HepG2 (cell line): ENCODE data around the gene PMEL. TPM values are rescaled to one million over a fixed set of nuclear protein-coding genes. Genes with fewer than 3 reads are reported as not detected.

Experiments used
- AFF4 ChIP-seq: sonication (generic); formaldehyde crosslinking; IDR thresholded peaks from 2 replicates; pipeline ENCODE4 v1.4.0; 2020; ENCODE audit warnings: missing genetic modification reagents
- ATF7-NPFF ChIP-seq: sonication (generic); formaldehyde crosslinking; IDR thresholded peaks from 2 replicates; pipeline ENCODE4 v1.8.1; 2023; ENCODE audit warnings: mild to moderate bottlenecking, low read depth, missing genetic modification reagents, moderate library complexity
- CENPBD1 ChIP-seq: sonication (generic); formaldehyde crosslinking; IDR thresholded peaks from 2 replicates; pipeline ENCODE4 v1.8.0; 2022; ENCODE audit warnings: missing genetic modification reagents, low read depth, mild to moderate bottlenecking, borderline replicate concordance
- CREM ChIP-seq, 2 experiments: sonication (generic) in 1 of 2; formaldehyde crosslinking in 1 of 2; IDR thresholded peaks; 2 replicates each; pipeline versions ENCODE4 v1.4.0 to v1.6.1; 2016 to 2020; ENCODE audit warnings: antibody characterized with exemption in 1 of 2, mild to moderate bottlenecking in 1 of 2, missing genetic modification reagents in 1 of 2
- KDM5B ChIP-seq: sonication (generic); formaldehyde crosslinking; IDR thresholded peaks from 2 replicates; pipeline ENCODE4 v1.4.0; 2020; ENCODE audit warnings: missing genetic modification reagents, mild to moderate bottlenecking, borderline replicate concordance
- KLF6 ChIP-seq: IDR thresholded peaks from 2 replicates; pipeline ENCODE4 v1.8.0; 2016; ENCODE audit warnings: missing biosample characterization, missing genetic modification reagents
- MYNN ChIP-seq: sonication (generic); formaldehyde crosslinking; IDR thresholded peaks from 2 replicates; pipeline ENCODE4 v1.4.0; 2020; ENCODE audit warnings: mild to moderate bottlenecking, low read depth, missing genetic modification reagents
- NCOR1 ChIP-seq: fragments of 200-600 bp; sonication (generic); IDR thresholded peaks from 2 replicates; pipeline ENCODE4 v1.7.0; 2017; ENCODE audit warnings: antibody characterized with exemption, low read length, borderline replicate concordance
- NFYC ChIP-seq: IDR thresholded peaks from 2 replicates; pipeline ENCODE4 v1.6.1; 2016; ENCODE audit warnings: missing genetic modification reagents, missing compliant biosample characterization
- NONO ChIP-seq, 2 experiments: fragments of 450-650 bp in 1 of 2; sonication (generic) in 1 of 2; formaldehyde crosslinking in 1 of 2; IDR thresholded peaks in 1 of 2; conservative IDR thresholded peaks in 1 of 2; 2 replicates each; pipeline versions ENCODE4 v1.6.1 to v1.8.0; 2017 to 2022; ENCODE audit warnings: mild to moderate bottlenecking in 1 of 2, missing genetic modification reagents in 1 of 2, moderate library complexity in 1 of 2
- NR1H2 ChIP-seq: sonication (generic); formaldehyde crosslinking; IDR thresholded peaks from 2 replicates; pipeline ENCODE4 v1.8.1; 2022; ENCODE audit warnings: low read depth, missing genetic modification reagents, borderline replicate concordance
- SMAD1 ChIP-seq: sonication (generic); formaldehyde crosslinking; IDR thresholded peaks from 2 replicates; pipeline ENCODE4 v1.4.0; 2020; ENCODE audit warnings: missing genetic modification reagents, low read depth, mild to moderate bottlenecking, borderline replicate concordance
- TEAD3 ChIP-seq: optimal IDR thresholded peaks from 2 replicates; pipeline ENCODE3; 2016; ENCODE audit warnings: borderline replicate concordance
- YEATS4 ChIP-seq: sonication (generic); formaldehyde crosslinking; IDR thresholded peaks from 2 replicates; pipeline ENCODE4 v1.4.0; 2020; ENCODE audit warnings: missing genetic modification reagents, borderline replicate concordance
- ZBTB21 ChIP-seq: sonication (generic); formaldehyde crosslinking; IDR thresholded peaks from 2 replicates; pipeline ENCODE4 v1.4.0; 2020; ENCODE audit warnings: missing genetic modification reagents
- ZBTB39 ChIP-seq: sonication (generic); formaldehyde crosslinking; IDR thresholded peaks from 2 replicates; pipeline ENCODE4 v1.5.0; 2020; ENCODE audit warnings: missing genetic modification reagents
- ZBTB7A ChIP-seq: sonication (generic); formaldehyde crosslinking; IDR thresholded peaks from 2 replicates; pipeline ENCODE4 v1.8.0; 2022; ENCODE audit warnings: mild to moderate bottlenecking, missing genetic modification reagents
- ZC3H13 ChIP-seq: sonication (generic); formaldehyde crosslinking; IDR thresholded peaks from 2 replicates; pipeline ENCODE4 v1.8.1; 2023; ENCODE audit warnings: mild to moderate bottlenecking, missing genetic modification reagents, moderate library complexity
- ZEB1 ChIP-seq: IDR thresholded peaks from 2 replicates; pipeline ENCODE4 v1.6.1; 2012; ENCODE audit warnings: mild to moderate bottlenecking, low read depth, inconsistent platforms; ENCODE audit not compliant: insufficient replicate concordance
- ZFP82 ChIP-seq: sonication (generic); formaldehyde crosslinking; IDR thresholded peaks from 2 replicates; pipeline ENCODE4 v1.5.1; 2020; ENCODE audit warnings: mild to moderate bottlenecking, missing genetic modification reagents, borderline replicate concordance
- ZNF20 ChIP-seq: sonication (generic); formaldehyde crosslinking; IDR thresholded peaks from 2 replicates; pipeline ENCODE4 v1.4.0; 2020; ENCODE audit warnings: mild to moderate bottlenecking, moderate library complexity, missing genetic modification reagents
- ZNF510 ChIP-seq: sonication (generic); formaldehyde crosslinking; IDR thresholded peaks from 2 replicates; pipeline ENCODE4 v1.4.0; 2020; ENCODE audit warnings: low read depth, mild to moderate bottlenecking, missing genetic modification reagents
- ZNF660 ChIP-seq: sonication (generic); formaldehyde crosslinking; IDR thresholded peaks from 2 replicates; pipeline ENCODE4 v1.5.1; 2020; ENCODE audit warnings: mild to moderate bottlenecking, low read depth, missing genetic modification reagents, borderline replicate concordance
- ZNF747 ChIP-seq: sonication (generic); formaldehyde crosslinking; IDR thresholded peaks from 2 replicates; pipeline ENCODE4 v1.8.1; 2023; ENCODE audit warnings: missing genetic modification reagents, mild to moderate bottlenecking, borderline replicate concordance
- ZNF777 ChIP-seq: sonication (generic); formaldehyde crosslinking; IDR thresholded peaks from 2 replicates; pipeline ENCODE4 v1.4.0; 2020; ENCODE audit warnings: missing genetic modification reagents
- polyA plus RNA-seq, 8 experiments: library from polyadenylated mRNA; depleted of rRNA in 3 of 8; stranded (reverse) in 7 of 8; unstranded in 1 of 8; fragments of >200 nt; fragmentation: Illumina TruSeq in 4 of 8; extraction: Trizol in 4 of 8; gene quantifications; 2 replicates each; pipeline versions ENCODE4 v1.2.1 to v1.2.3, GENCODE V29; 2011 to 2016; ENCODE audit warnings: low read depth in 4 of 8, missing spikeins in 1 of 8, mixed read lengths in 1 of 8; ENCODE audit not compliant: insufficient read depth in 1 of 8
- total RNA-seq, 5 experiments: library from RNA; depleted of rRNA; stranded (reverse); fragments of >200 nt; fragmentation: Illumina TruSeq; extraction: Trizol; gene quantifications; 2 replicates each; pipeline ENCODE4 v1.2.3, GENCODE V29; 2016; ENCODE audit warnings: low read depth in 1 of 5

PMEL gene
- total and polyA plus RNA-seq, 2 of the 13 experiments (the other 11 are each of a cell fraction or from before 2014, with no cell fraction given) = 0.49 to 3.3 TPM

GRCh38 chr12:55974308-55974730 lies 8.5 kb upstream of the PMEL start (continued):
- no peak for TF ChIP-seq ZBTB39 (CRISPR knock-in tag)
- no peak for TF ChIP-seq KDM5B
- no peak for TF ChIP-seq ZNF660 (CRISPR knock-in tag)
- TF ChIP-seq AFF4 (CRISPR knock-in tag) = no peak
- no peak for TF ChIP-seq ZNF510 (CRISPR knock-in tag)
- TF ChIP-seq ZBTB21 = no peak
- TF ChIP-seq YEATS4 (CRISPR knock-in tag) = peak; percentile 17; the same call in 1 of the 2 replicates
- TF ChIP-seq ZEB1 = no peak
- TF ChIP-seq MYNN (CRISPR knock-in tag) = no peak
- TF ChIP-seq CENPBD1 (CRISPR knock-in tag) = no peak
- TF ChIP-seq ZNF20 (CRISPR knock-in tag) = no peak
- no peak for TF ChIP-seq NCOR1
- no peak for TF ChIP-seq CREM (IDR thresholded peaks at IDR 0.05)
- no peak for TF ChIP-seq CREM (CRISPR knock-in tag; IDR thresholded peaks at IDR 0.05)
- TF ChIP-seq SMAD1 (CRISPR knock-in tag) = no peak
- no peak for TF ChIP-seq NFYC
- TF ChIP-seq NONO (IDR thresholded peaks at IDR 0.05) = no peak
- TF ChIP-seq NONO (CRISPR knock-in tag; conservative IDR thresholded peaks at IDR 0.05) = no peak
- no peak for TF ChIP-seq ZC3H13 (CRISPR knock-in tag)
- TF ChIP-seq ZFP82 (CRISPR knock-in tag) = no peak
- TF ChIP-seq TEAD3 (CRISPR knock-in tag) = no peak
- no peak for TF ChIP-seq ATF7-NPFF (CRISPR knock-in tag)
- TF ChIP-seq ZNF777 = no peak
- TF ChIP-seq ZBTB7A = no peak
- no peak for TF ChIP-seq NR1H2 (CRISPR knock-in tag)
- TF ChIP-seq KLF6 (CRISPR knock-in tag) = no peak
- no peak for TF ChIP-seq ZNF747 (CRISPR knock-in tag)
